ENCODE measurements around the gene MAP3K8.
"Not testable (repeated sequence)": the region's sequence is repeated elsewhere in the genome, so short reads cannot be mapped to it uniquely, and the experiment has no call there.

DNA sequence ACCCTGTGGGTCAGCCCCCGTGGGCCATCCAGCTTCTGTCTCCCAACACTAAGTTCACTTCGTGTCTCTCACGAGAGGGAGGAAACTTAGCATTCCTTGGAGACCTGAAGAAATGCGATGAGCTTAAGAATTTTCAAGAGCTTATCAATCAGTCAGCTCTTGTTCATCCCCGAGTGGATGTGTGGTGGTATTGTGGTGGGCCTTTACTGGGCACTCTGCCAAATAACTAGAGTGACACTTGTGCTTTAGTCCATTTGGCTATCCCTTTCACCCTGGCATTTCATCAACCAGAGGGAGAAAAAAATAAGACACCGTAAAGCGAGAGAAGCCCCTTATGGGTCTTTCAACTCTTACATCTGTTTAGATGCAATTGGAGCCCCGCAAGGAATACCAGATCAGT, 45.5 kb downstream of the MAP3K8 start:
- not testable (repeated sequence) for TF ChIP-seq CTCF (IDR thresholded peaks at IDR 0.05; ENCODE audit: insufficient read depth, low read depth, low read length); EZH2 (IDR thresholded peaks at IDR 0.05; ENCODE audit: insufficient read depth, low read length)
